ENCODE measurements around the gene CAMKMT.

DNA sequence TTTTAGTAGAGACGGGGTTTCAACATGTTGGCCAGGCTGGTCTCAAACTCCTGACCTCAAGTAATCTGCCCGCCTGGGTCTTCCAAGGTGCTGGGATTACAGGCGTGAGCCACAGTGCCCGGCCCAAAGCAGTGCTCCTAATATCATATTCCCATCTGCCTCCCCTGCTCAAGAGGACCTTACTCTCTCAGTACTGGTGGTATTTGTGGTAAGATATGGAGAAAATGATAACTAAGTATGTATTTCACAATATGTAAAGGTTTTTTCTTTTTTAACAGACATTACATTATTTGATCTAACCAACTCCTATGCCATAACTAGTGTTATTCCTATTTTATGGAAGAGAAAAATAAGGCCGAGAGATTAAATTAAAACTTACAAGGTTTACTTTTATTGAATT, 201.0 kb downstream of the CAMKMT start:
- TF ChIP-seq, protein P1, sequence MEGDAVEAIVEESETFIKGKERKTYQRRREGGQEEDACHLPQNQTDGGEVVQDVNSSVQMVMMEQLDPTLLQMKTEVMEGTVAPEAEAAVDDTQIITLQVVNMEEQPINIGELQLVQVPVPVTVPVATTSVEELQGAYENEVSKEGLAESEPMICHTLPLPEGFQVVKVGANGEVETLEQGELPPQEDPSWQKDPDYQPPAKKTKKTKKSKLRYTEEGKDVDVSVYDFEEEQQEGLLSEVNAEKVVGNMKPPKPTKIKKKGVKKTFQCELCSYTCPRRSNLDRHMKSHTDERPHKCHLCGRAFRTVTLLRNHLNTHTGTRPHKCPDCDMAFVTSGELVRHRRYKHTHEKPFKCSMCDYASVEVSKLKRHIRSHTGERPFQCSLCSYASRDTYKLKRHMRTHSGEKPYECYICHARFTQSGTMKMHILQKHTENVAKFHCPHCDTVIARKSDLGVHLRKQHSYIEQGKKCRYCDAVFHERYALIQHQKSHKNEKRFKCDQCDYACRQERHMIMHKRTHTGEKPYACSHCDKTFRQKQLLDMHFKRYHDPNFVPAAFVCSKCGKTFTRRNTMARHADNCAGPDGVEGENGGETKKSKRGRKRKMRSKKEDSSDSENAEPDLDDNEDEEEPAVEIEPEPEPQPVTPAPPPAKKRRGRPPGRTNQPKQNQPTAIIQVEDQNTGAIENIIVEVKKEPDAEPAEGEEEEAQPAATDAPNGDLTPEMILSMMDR (conservative IDR thresholded peaks at IDR 0.05 in 1 of 2, IDR thresholded peaks at IDR 0.05 in 1 of 2; ENCODE audit: extremely low read depth in 1 of 2, insufficient read depth in 1 of 2, low read depth in 1 of 2, low read length in 2 of 2): no peak
- no peak for TF ChIP-seq EZH2 (IDR thresholded peaks at IDR 0.05; ENCODE audit: borderline replicate concordance, low read length)

All from mammary epithelial cell (primary cell).